GM12874 (cell line): ENCODE measurements around the gene ASB18.

ENCODE experiments used
- CTCF ChIP-seq: IDR thresholded peaks from 2 replicates; pipeline ENCODE4 v1.5.1; 2011; ENCODE audit warnings: low read depth, mild to moderate bottlenecking, control low read depth, low read length, moderate library complexity; ENCODE audit not compliant: insufficient read depth

Gene ASB18

GRCh38 chr2:236259371-236259770, 4.8 kb downstream of the ASB18 start:
- no peak for TF ChIP-seq CTCF

- no peak for TF ChIP-seq CTCF
Observed at GRCh38 chr2:236257575-236257974, 6.6 kb downstream of the ASB18 start.

- TF ChIP-seq CTCF: no peak
Observed at GRCh38 chr2:236257136-236257535, 7.1 kb downstream of the ASB18 start.

- no peak for TF ChIP-seq CTCF
Observed at GRCh38 chr2:236256366-236256985, 7.7 kb downstream of the ASB18 start.

GRCh38 chr2:236254674-236255073, 9.5 kb downstream of the ASB18 start:
- TF ChIP-seq CTCF: no peak

GRCh38 chr2:236254001-236254400, 10.2 kb downstream of the ASB18 start:
- TF ChIP-seq CTCF: no peak

- no peak for TF ChIP-seq CTCF
Observed at GRCh38 chr2:236252602-236253001, 11.6 kb downstream of the ASB18 start.
